H9 (cell line): Measurements from ENCODE around the gene ADAMTS16. TPM values are rescaled to one million over a fixed set of nuclear protein-coding genes. Genes with fewer than 3 reads are reported as not detected.

Experiments used
- DNase-seq: peaks from one replicate; pipeline ENCODE4 v3.0.0-alpha.2; 2017
- H2AFZ ChIP-seq: one replicate; pipeline ENCODE4 v1.6.1; 2013; ENCODE audit warnings: mild to moderate bottlenecking, low read length, control low read depth, moderate library complexity
- H2AK5ac ChIP-seq: 2 replicates; pipeline ENCODE4 v1.6.1; 2013; ENCODE audit warnings: low read length, control low read depth, mixed read lengths; ENCODE audit not compliant: insufficient read length
- H2BK120ac ChIP-seq: one replicate; pipeline ENCODE4 v1.6.1; 2013; ENCODE audit warnings: low read depth, mild to moderate bottlenecking, low read length, control low read depth, inconsistent platforms; ENCODE audit not compliant: poor library complexity, severe bottlenecking
- H2BK12ac ChIP-seq: 2 replicates; pipeline ENCODE4 v1.6.1; 2013; ENCODE audit warnings: low read length, control low read depth, mixed read lengths, low read depth; ENCODE audit not compliant: insufficient read length
- H2BK15ac ChIP-seq: 2 replicates; pipeline ENCODE4 v1.6.1; 2013; ENCODE audit warnings: low read depth, low read length, control low read depth
- H2BK20ac ChIP-seq: one replicate; pipeline ENCODE4 v1.6.1; 2013; ENCODE audit warnings: low read depth, mild to moderate bottlenecking, low read length, control low read depth, inconsistent platforms; ENCODE audit not compliant: poor library complexity, severe bottlenecking
- H2BK5ac ChIP-seq: 2 replicates; pipeline ENCODE4 v1.6.1; 2013; ENCODE audit warnings: low read length, control low read depth, mixed read lengths; ENCODE audit not compliant: insufficient read length
- H3K14ac ChIP-seq: 2 replicates; pipeline ENCODE4 v1.6.1; 2013; ENCODE audit warnings: low read length, control low read depth; ENCODE audit not compliant: insufficient read depth
- H3K18ac ChIP-seq: 2 replicates; pipeline ENCODE4 v1.6.1; 2013; ENCODE audit warnings: low read depth, mild to moderate bottlenecking, mixed read lengths, low read length, control low read depth; ENCODE audit not compliant: insufficient read length
- H3K23ac ChIP-seq: 2 replicates; pipeline ENCODE4 v1.6.1; 2013; ENCODE audit warnings: low read length, control low read depth, mixed read lengths, low read depth; ENCODE audit not compliant: insufficient read length
- H3K23me2 ChIP-seq: 2 replicates; pipeline ENCODE4 v1.6.1; 2013; ENCODE audit warnings: low read depth, mild to moderate bottlenecking, mixed read lengths, low read length, control low read depth; ENCODE audit not compliant: insufficient read length, poor library complexity, severe bottlenecking
- H3K27ac ChIP-seq: 2 replicates; pipeline ENCODE4 v1.5.1; 2013; ENCODE audit warnings: low read length, control low read depth, mixed read lengths, low read depth; ENCODE audit not compliant: insufficient read length
- H3K27me3 ChIP-seq: 2 replicates; pipeline ENCODE4 v1.6.1; 2013; ENCODE audit warnings: low read length, control low read depth, inconsistent platforms; ENCODE audit not compliant: insufficient read depth
- H3K4ac ChIP-seq: 2 replicates; pipeline ENCODE4 v1.6.1; 2013; ENCODE audit warnings: low read depth, mild to moderate bottlenecking, control low read depth, inconsistent platforms, low read length, moderate library complexity
- H3K4me1 ChIP-seq: 2 replicates; pipeline ENCODE4 v1.6.1; 2013; ENCODE audit warnings: low read length, control low read depth, inconsistent platforms; ENCODE audit not compliant: insufficient read depth
- H3K4me2 ChIP-seq: 2 replicates; pipeline ENCODE4 v1.6.1; 2013; ENCODE audit warnings: low read length, control low read depth, mixed read lengths; ENCODE audit not compliant: insufficient read length, insufficient read depth
- H3K56ac ChIP-seq: 2 replicates; pipeline ENCODE4 v1.6.1; 2013; ENCODE audit warnings: low read depth, mild to moderate bottlenecking, mixed read lengths, low read length, control low read depth; ENCODE audit not compliant: insufficient read length
- H3K79me1 ChIP-seq: 2 replicates; pipeline ENCODE4 v1.6.1; 2013; ENCODE audit warnings: low read depth, mild to moderate bottlenecking, moderate library complexity, low read length, control low read depth, inconsistent platforms; ENCODE audit not compliant: insufficient read depth, poor library complexity, severe bottlenecking
- H3K79me2 ChIP-seq: 2 replicates; pipeline ENCODE4 v1.6.1; 2013; ENCODE audit warnings: low read length, control low read depth, inconsistent platforms; ENCODE audit not compliant: insufficient read depth
- H3K9ac ChIP-seq: 2 replicates; pipeline ENCODE4 v1.6.1; 2013; ENCODE audit warnings: low read length, control low read depth, mixed read lengths; ENCODE audit not compliant: insufficient read length; ENCODE audit errors: extremely low read depth
- H3K9me3 ChIP-seq: one replicate; pipeline ENCODE4 v1.6.1; 2013; ENCODE audit warnings: low read depth, low read length, inconsistent platforms; ENCODE audit not compliant: control insufficient read depth
- H3T11ph ChIP-seq: one replicate; pipeline ENCODE4 v1.6.1; 2013; ENCODE audit warnings: mild to moderate bottlenecking, low read length, control low read depth, inconsistent platforms
- H4K20me1 ChIP-seq: one replicate; pipeline ENCODE4 v1.6.1; 2013; ENCODE audit not compliant: control insufficient read depth, insufficient read length, insufficient read depth
- H4K5ac ChIP-seq: 2 replicates; pipeline ENCODE4 v1.6.1; 2013; ENCODE audit warnings: low read depth, mild to moderate bottlenecking, mixed read lengths, low read length, control low read depth; ENCODE audit not compliant: insufficient read length
- H4K8ac ChIP-seq: replicated peaks from 2 replicates; pipeline ENCODE4 v1.6.1; 2013; ENCODE audit warnings: low read length, control low read depth, mixed read lengths, low read depth; ENCODE audit not compliant: insufficient read length
- H4K91ac ChIP-seq: 2 replicates; pipeline ENCODE4 v1.6.1; 2013; ENCODE audit warnings: low read depth, mild to moderate bottlenecking, moderate library complexity, mixed read lengths, low read length, control low read depth; ENCODE audit not compliant: insufficient read length
- H3K27ac Mint-ChIP-seq, 3 experiments: 2 replicates in 2 of 3; 3 replicates in 1 of 3; pipeline ENCODE4 v1.8.0; 2020 to 2021; ENCODE audit warnings: mixed read lengths in 3 of 3, mild to moderate bottlenecking in 1 of 3, moderate library complexity in 1 of 3
- H3K27me3 Mint-ChIP-seq: 2 replicates; pipeline ENCODE4 v1.8.0; 2021; ENCODE audit warnings: low read depth, mild to moderate bottlenecking, moderate library complexity, mixed read lengths
- H3K36me3 Mint-ChIP-seq, 3 experiments: 2 replicates in 2 of 3; 3 replicates in 1 of 3; pipeline ENCODE4 v1.8.0; 2020 to 2021; ENCODE audit warnings: low read depth in 3 of 3, mixed read lengths in 3 of 3; ENCODE audit not compliant: insufficient read depth in 1 of 3
- H3K4me1 Mint-ChIP-seq, 2 experiments: 2 replicates each; pipeline ENCODE4 v1.8.0; 2020; ENCODE audit warnings: mixed read lengths in 2 of 2
- H3K4me3 Mint-ChIP-seq, 2 experiments: 2 replicates in 1 of 2; 3 replicates in 1 of 2; pipeline ENCODE4 v1.8.0; 2020 to 2021; ENCODE audit warnings: mild to moderate bottlenecking in 2 of 2, mixed read lengths in 2 of 2, moderate library complexity in 1 of 2
- H3K9me3 Mint-ChIP-seq, 2 experiments: 2 replicates in 1 of 2; 3 replicates in 1 of 2; pipeline ENCODE4 v1.8.0; 2020; ENCODE audit warnings: mild to moderate bottlenecking in 2 of 2, mixed read lengths in 2 of 2, moderate library complexity in 1 of 2
- WGBS: extraction: QIAGEN DNeasy Blood & Tissue Kit; methylation state at CpG from one replicate; pipeline ENCODE4 v1.1.7; 2013; ENCODE audit warnings: missing lambda C conversion rate, low lambda C conversion rate, mixed read lengths; ENCODE audit not compliant: insufficient read length; ENCODE audit errors: extremely low coverage; 5-methylcytosine and 5-hydroxymethylcytosine counted together
- total RNA-seq: library from RNA; stranded (reverse); gene quantifications from 2 replicates; pipeline ENCODE4 v1.2.1, GENCODE V29; 2021
- TF ChIP-seq, protein P1 (sequence below): fragments of 200-600 bp; sonication (generic); conservative IDR thresholded peaks from 3 replicates; pipeline ENCODE4 v1.8.0; 2021; ENCODE audit warnings: antibody characterized with exemption, mild to moderate bottlenecking

ADAMTS16 gene
- total RNA-seq, 1 experiment from 2014 or later: 4.5 TPM

DNA sequence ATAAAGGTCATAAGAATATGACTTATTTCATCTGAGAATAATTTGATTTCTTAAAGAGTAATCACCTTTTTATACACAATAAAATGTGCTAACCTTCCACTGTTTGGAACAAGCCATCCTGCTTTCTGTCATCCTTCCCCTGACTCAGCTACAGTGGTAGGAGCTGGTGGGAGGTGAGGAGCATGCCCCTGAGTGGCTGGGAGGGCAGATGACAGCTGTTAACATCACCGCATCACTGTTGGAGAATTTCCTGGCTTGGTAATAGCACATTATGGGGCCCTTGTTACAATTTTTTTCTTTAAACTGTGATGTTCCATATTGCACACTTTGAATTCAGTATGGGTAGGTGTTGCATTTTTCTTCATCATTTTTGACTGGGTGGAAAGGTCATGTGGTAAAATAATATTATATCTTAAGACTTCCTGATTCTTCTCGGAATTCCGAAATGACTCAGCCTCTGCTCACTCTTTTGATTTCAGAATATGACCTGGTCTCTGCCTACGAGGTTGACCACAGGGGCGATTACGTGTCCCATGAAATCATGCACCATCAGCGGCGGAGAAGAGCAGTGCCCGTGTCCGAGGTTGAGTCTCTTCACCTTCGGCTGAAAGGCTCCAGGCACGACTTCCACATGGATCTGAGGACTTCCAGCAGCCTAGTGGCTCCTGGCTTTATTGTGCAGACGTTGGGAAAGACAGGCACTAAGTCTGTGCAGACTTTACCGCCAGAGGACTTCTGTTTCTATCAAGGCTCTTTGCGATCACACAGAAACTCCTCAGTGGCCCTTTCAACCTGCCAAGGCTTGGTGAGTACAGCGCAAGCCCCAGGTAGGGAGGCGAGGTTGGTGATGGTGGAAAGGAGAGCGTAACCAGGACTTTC lies 5.8 kb downstream of the ADAMTS16 start:
- H3K23ac ChIP-seq: no peak overlapping the region
- H3K27ac Mint-ChIP-seq: peak overlapping the region in 2 of 3 experiments; percentile 23 to 46; a peak in 1 of 7 replicates
- no peak overlapping the region for H2BK12ac ChIP-seq
- no peak overlapping the region for H3K4me3 Mint-ChIP-seq
- H3K27me3 ChIP-seq: no peaks in the 10 kb centered on the region
- no peak overlapping the region for H2AK5ac ChIP-seq
- no peak overlapping the region for H3K14ac ChIP-seq
- WGBS: no CpG with 5 or more reads among the region's 18 CpGs
- H2BK5ac ChIP-seq: no peak overlapping the region
- no peak overlapping the region for H4K5ac ChIP-seq
- no peak for DNase-seq
- H4K20me1 ChIP-seq: no peaks in the 10 kb centered on the region
- no peak overlapping the region for H3T11ph ChIP-seq
- H3K4ac ChIP-seq: no peak overlapping the region
- peaks cover 6% of the 10 kb centered on the region for H3K9me3 ChIP-seq
- no peak overlapping the region for H2BK120ac ChIP-seq
- H3K79me1 ChIP-seq: no peaks in the 10 kb centered on the region
- H3K23me2 ChIP-seq: no peaks in the 10 kb centered on the region
- no peak overlapping the region for H3K27ac ChIP-seq
- no peaks in the 10 kb centered on the region for H3K79me2 ChIP-seq
- peaks cover 8 to 10% of the 10 kb centered on the region in 2 experiments for H3K4me1 Mint-ChIP-seq
- H4K91ac ChIP-seq: no peak overlapping the region
- H3K27me3 Mint-ChIP-seq: peaks cover 6% of the 10 kb centered on the region
- H3K4me2 ChIP-seq: no peak overlapping the region
- TF ChIP-seq, protein P1, sequence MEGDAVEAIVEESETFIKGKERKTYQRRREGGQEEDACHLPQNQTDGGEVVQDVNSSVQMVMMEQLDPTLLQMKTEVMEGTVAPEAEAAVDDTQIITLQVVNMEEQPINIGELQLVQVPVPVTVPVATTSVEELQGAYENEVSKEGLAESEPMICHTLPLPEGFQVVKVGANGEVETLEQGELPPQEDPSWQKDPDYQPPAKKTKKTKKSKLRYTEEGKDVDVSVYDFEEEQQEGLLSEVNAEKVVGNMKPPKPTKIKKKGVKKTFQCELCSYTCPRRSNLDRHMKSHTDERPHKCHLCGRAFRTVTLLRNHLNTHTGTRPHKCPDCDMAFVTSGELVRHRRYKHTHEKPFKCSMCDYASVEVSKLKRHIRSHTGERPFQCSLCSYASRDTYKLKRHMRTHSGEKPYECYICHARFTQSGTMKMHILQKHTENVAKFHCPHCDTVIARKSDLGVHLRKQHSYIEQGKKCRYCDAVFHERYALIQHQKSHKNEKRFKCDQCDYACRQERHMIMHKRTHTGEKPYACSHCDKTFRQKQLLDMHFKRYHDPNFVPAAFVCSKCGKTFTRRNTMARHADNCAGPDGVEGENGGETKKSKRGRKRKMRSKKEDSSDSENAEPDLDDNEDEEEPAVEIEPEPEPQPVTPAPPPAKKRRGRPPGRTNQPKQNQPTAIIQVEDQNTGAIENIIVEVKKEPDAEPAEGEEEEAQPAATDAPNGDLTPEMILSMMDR: no peak
- no peak overlapping the region for H4K8ac ChIP-seq
- H3K9me3 Mint-ChIP-seq: peaks cover 5 to 19% of the 10 kb centered on the region in 2 experiments; a peak in 4 of 5 replicates
- peaks cover 23 to 40% (median 26%) of the 10 kb centered on the region in 3 experiments for H3K36me3 Mint-ChIP-seq
- no peak overlapping the region for H2BK20ac ChIP-seq
- no peak overlapping the region for H2AFZ ChIP-seq
- no peak overlapping the region for H3K56ac ChIP-seq
- peaks cover 4% of the 10 kb centered on the region; the same call in 1 of the 2 replicates for H3K4me1 ChIP-seq
- no peak overlapping the region for H3K18ac ChIP-seq
- no peak overlapping the region for H2BK15ac ChIP-seq
- H3K9ac ChIP-seq: no peak overlapping the region
